Measurements from ENCODE around the gene ZNF335. TPM values are rescaled to one million over a fixed set of nuclear protein-coding genes. Genes with fewer than 3 reads are reported as not detected.

Gene ZNF335
- total and polyA plus RNA-seq, 2 donors (not counting 1 experiment from before 2014, with no cell fraction given): 4.8 to 10.2 TPM

DNA sequence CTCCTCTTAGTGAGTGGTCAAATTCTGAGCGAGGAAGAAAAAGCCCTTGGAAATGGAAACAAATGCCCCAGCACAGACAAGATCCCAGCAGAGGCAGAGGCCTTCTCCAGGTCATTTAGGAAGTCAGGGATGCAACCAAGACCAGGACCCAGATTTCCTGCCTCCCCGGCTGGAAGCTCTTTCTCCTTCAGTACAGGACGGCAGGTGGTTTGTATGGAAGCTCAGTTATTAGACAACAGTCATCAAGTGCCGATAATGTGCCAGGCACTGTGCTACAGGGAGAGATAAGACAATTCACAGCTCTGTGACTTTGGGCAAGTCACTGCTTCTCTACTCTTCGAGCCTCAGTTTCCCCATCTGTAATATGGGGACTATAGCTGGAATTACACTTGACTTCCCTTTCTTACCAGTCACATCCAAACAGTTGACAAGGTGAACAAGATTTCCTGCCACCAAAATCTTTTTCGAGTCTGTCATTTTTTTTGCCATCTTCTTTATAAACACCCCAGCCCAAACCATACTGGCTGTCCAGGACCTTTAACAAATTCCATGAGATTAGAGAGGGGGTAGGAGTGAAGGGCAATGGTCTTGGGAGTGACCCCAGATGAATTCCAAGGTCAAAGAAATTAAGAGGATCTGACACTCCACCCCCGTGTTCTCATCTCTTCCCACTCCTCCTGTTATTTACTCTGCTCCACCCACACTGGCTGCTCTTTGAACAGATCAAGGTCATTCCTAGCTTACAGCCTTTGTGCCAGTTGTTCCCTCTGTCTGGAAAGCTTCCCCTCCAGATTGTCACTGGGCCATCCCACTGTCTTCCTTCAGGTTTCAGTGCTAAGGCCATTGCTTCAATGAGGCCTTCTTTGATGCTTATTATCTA is 42.8 kb upstream of the ZNF335 start:
- Histone ChIP-seq H3K4me2 (ENCODE audit: extremely low read depth, insufficient read depth, low read length) (no peak overlapping the region), H3K27ac (ENCODE audit: insufficient read depth, low read length) (no peak overlapping the region), H2AFZ (ENCODE audit: low read length) (no peak overlapping the region), H3K79me2 (ENCODE audit: control insufficient read depth, insufficient read depth, low read length) (no peaks in the 10 kb centered on the region), H4K20me1 (ENCODE audit: control insufficient read depth, extremely low read depth, insufficient read depth, low read length) (no peaks in the 10 kb centered on the region), H3K4me1 (ENCODE audit: control insufficient read depth, extremely low read depth, insufficient read depth, low read length) (no peaks in the 10 kb centered on the region), H3K36me3 (ENCODE audit: control insufficient read depth, insufficient read depth, low read length) (no peaks in the 10 kb centered on the region), H3K9ac (ENCODE audit: insufficient read depth, low read length) (no peak overlapping the region), H3K27me3 (ENCODE audit: control insufficient read depth, insufficient read depth, low read length) (peaks cover 40% of the 10 kb centered on the region), H3K9me3 (ENCODE audit: control insufficient read depth, insufficient read depth, low read depth, low read length) (no peaks in the 10 kb centered on the region), H3K4me3 (replicated peaks in 1 of 4; ENCODE audit: control extremely low read depth in 1 of 4, insufficient read depth in 1 of 4, low read depth in 3 of 4, low read length in 4 of 4) (no peak overlapping the region)
- no peak for DNase-seq (ENCODE audit: low read depth in 2 of 2)
- TF ChIP-seq, protein P1, sequence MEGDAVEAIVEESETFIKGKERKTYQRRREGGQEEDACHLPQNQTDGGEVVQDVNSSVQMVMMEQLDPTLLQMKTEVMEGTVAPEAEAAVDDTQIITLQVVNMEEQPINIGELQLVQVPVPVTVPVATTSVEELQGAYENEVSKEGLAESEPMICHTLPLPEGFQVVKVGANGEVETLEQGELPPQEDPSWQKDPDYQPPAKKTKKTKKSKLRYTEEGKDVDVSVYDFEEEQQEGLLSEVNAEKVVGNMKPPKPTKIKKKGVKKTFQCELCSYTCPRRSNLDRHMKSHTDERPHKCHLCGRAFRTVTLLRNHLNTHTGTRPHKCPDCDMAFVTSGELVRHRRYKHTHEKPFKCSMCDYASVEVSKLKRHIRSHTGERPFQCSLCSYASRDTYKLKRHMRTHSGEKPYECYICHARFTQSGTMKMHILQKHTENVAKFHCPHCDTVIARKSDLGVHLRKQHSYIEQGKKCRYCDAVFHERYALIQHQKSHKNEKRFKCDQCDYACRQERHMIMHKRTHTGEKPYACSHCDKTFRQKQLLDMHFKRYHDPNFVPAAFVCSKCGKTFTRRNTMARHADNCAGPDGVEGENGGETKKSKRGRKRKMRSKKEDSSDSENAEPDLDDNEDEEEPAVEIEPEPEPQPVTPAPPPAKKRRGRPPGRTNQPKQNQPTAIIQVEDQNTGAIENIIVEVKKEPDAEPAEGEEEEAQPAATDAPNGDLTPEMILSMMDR (conservative IDR thresholded peaks at IDR 0.05 in 1 of 2, IDR thresholded peaks at IDR 0.05 in 1 of 2; ENCODE audit: low read depth in 1 of 2, low read length in 2 of 2): no peak
- no peak for TF ChIP-seq EZH2 (IDR thresholded peaks at IDR 0.05; ENCODE audit: low read length, missing control alignments)

DNA sequence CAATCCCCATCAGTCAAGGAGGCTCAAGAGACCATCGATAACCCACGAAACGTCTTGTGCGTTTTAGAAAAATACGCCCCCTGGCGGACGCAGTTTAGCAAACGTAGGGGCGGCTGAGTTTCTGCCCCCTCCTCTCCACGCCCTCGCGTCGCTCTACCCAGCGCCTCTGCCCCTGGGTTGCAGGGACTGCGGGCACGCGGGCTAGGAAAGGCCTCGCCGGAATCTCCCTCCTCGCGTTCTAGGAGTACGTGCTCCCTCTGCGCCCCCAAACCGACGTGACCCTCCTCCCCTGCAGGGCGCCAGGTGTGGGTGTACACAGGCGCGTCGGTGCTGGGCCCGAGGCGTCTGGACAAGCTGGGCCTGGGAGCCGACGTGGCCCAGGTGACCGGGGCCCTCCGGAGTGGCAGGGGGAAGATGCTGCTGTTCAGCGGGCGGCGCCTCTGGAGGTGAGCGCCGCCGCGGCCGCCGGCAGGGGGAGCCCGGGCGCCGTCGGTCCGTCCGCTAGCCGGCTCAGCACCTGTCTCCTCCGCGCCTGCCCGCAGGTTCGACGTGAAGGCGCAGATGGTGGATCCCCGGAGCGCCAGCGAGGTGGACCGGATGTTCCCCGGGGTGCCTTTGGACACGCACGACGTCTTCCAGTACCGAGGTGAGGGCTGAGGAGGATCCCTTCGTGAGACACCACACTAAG is 42.0 kb upstream of the ZNF335 start:
- H4K20me1 ChIP-seq (ENCODE audit: control insufficient read depth, extremely low read depth, insufficient read depth, low read length): no peaks in the 10 kb centered on the region
- peaks cover 48% of the 10 kb centered on the region for H3K27me3 ChIP-seq (ENCODE audit: control insufficient read depth, insufficient read depth, low read length)
- peak in 1 of 2 donors; percentile 37 for DNase-seq (ENCODE audit: low read depth in 2 of 2)
- no peaks in the 10 kb centered on the region for H3K36me3 ChIP-seq (ENCODE audit: control insufficient read depth, insufficient read depth, low read length)
- H3K4me1 ChIP-seq (ENCODE audit: control insufficient read depth, extremely low read depth, insufficient read depth, low read length): no peaks in the 10 kb centered on the region
- TF ChIP-seq EZH2 (IDR thresholded peaks at IDR 0.05; ENCODE audit: low read length, missing control alignments): peak; percentile 51
- TF ChIP-seq, protein P1 (conservative IDR thresholded peaks at IDR 0.05 in 1 of 2, IDR thresholded peaks at IDR 0.05 in 1 of 2; ENCODE audit: low read depth in 1 of 2, low read length in 2 of 2): peak; percentile 62 to 63
- H3K9me3 ChIP-seq (ENCODE audit: control insufficient read depth, insufficient read depth, low read depth, low read length): no peaks in the 10 kb centered on the region
- H3K79me2 ChIP-seq (ENCODE audit: control insufficient read depth, insufficient read depth, low read length): no peaks in the 10 kb centered on the region
- no peak overlapping the region for H3K4me3 ChIP-seq (replicated peaks in 1 of 4; ENCODE audit: control extremely low read depth in 1 of 4, insufficient read depth in 1 of 4, low read depth in 3 of 4, low read length in 4 of 4)
- no peak overlapping the region for H3K27ac ChIP-seq (ENCODE audit: insufficient read depth, low read length)
- H3K4me2 ChIP-seq (ENCODE audit: extremely low read depth, insufficient read depth, low read length): peak overlapping the region; percentile 23
- H3K9ac ChIP-seq (ENCODE audit: insufficient read depth, low read length): no peak overlapping the region
- no peak overlapping the region for H2AFZ ChIP-seq (ENCODE audit: low read length)

DNA sequence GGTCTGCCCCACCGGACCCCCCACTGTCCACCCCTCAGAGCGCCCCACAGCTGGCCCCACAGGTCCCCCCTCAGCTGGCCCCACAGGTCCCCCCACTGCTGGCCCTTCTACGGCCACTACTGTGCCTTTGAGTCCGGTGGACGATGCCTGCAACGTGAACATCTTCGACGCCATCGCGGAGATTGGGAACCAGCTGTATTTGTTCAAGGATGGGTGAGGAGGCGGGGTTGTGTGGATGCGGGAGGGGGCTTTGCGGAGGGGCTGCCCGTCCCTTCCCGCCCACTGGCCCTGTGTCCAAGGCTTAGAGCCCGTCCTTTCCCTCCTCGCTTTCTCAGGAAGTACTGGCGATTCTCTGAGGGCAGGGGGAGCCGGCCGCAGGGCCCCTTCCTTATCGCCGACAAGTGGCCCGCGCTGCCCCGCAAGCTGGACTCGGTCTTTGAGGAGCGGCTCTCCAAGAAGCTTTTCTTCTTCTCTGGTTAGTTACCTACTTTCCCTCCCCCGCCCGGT is 41.4 kb upstream of the ZNF335 start:
- TF ChIP-seq EZH2 (IDR thresholded peaks at IDR 0.05; ENCODE audit: low read length, missing control alignments): no peak
- no peak overlapping the region for H2AFZ ChIP-seq (ENCODE audit: low read length)

More for the DNA sequence above, 41.4 kb upstream of the ZNF335 start:
- Histone ChIP-seq H3K9me3 (ENCODE audit: control insufficient read depth, insufficient read depth, low read depth, low read length) (no peaks in the 10 kb centered on the region), H3K27me3 (ENCODE audit: control insufficient read depth, insufficient read depth, low read length) (peaks cover 53% of the 10 kb centered on the region), H3K4me1 (ENCODE audit: control insufficient read depth, extremely low read depth, insufficient read depth, low read length) (no peaks in the 10 kb centered on the region), H3K79me2 (ENCODE audit: control insufficient read depth, insufficient read depth, low read length) (no peaks in the 10 kb centered on the region), H3K4me3 (replicated peaks in 1 of 4; ENCODE audit: control extremely low read depth in 1 of 4, insufficient read depth in 1 of 4, low read depth in 3 of 4, low read length in 4 of 4) (no peak overlapping the region), H4K20me1 (ENCODE audit: control insufficient read depth, extremely low read depth, insufficient read depth, low read length) (no peaks in the 10 kb centered on the region), H3K9ac (ENCODE audit: insufficient read depth, low read length) (no peak overlapping the region), H3K36me3 (ENCODE audit: control insufficient read depth, insufficient read depth, low read length) (no peaks in the 10 kb centered on the region), H3K27ac (ENCODE audit: insufficient read depth, low read length) (no peak overlapping the region), H3K4me2 (ENCODE audit: extremely low read depth, insufficient read depth, low read length) (peak overlapping the region; percentile 23)
- DNase-seq (ENCODE audit: low read depth in 2 of 2): no peak

Measured in fibroblast of lung (primary cell).